ENCODE measurements around the gene LRRN2.

- TF ChIP-seq POLR2A (IDR thresholded peaks at IDR 0.05; ENCODE audit: low read length) (no peak), JUN (IDR thresholded peaks at IDR 0.05) (no peak), BHLHE40 (IDR thresholded peaks at IDR 0.05; ENCODE audit: low read depth, low read length) (no peak), POLR2AphosphoS2 (conservative IDR thresholded peaks at IDR 0.05; ENCODE audit: low read length) (no peak), REST (IDR thresholded peaks at IDR 0.05) (no peak), PHF8 (IDR thresholded peaks at IDR 0.05; ENCODE audit: borderline replicate concordance, low read depth) (no peak)
- TF ChIP-seq, protein P1, sequence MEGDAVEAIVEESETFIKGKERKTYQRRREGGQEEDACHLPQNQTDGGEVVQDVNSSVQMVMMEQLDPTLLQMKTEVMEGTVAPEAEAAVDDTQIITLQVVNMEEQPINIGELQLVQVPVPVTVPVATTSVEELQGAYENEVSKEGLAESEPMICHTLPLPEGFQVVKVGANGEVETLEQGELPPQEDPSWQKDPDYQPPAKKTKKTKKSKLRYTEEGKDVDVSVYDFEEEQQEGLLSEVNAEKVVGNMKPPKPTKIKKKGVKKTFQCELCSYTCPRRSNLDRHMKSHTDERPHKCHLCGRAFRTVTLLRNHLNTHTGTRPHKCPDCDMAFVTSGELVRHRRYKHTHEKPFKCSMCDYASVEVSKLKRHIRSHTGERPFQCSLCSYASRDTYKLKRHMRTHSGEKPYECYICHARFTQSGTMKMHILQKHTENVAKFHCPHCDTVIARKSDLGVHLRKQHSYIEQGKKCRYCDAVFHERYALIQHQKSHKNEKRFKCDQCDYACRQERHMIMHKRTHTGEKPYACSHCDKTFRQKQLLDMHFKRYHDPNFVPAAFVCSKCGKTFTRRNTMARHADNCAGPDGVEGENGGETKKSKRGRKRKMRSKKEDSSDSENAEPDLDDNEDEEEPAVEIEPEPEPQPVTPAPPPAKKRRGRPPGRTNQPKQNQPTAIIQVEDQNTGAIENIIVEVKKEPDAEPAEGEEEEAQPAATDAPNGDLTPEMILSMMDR (IDR thresholded peaks at IDR 0.05): no peak
Measured at GRCh38 chr1:204598319-204598969, 87.1 kb downstream of the LRRN2 start.

Data from A549 (cell line).